ENCODE data around the gene SLC1A5. TPM values are rescaled to one million over a fixed set of nuclear protein-coding genes. Genes with fewer than 3 reads are reported as not detected.

Gene SLC1A5
- total RNA-seq, 1 experiment from 2014 or later, result 284 TPM

- H3K9me3 ChIP-seq (ENCODE audit: control insufficient read depth in 1 of 2, insufficient read depth in 1 of 2, low read depth in 1 of 2, low read length in 2 of 2), result no peaks in the 10 kb centered on the region
- H2AFZ ChIP-seq (ENCODE audit: low read depth, low read length, poor library complexity, severe bottlenecking), result no peak overlapping the region
- H3K4me2 ChIP-seq (ENCODE audit: low read length), result no peak overlapping the region
- no TSS peak for BruUV-seq (replicated peaks)
- intact Hi-C loops (cut with micrococcal nuclease), result no loop called here
- H3K27me3 ChIP-seq (ENCODE audit: insufficient read depth, low read length), result no peaks in the 10 kb centered on the region
- no peaks in the 10 kb centered on the region for H3K9me2 ChIP-seq (ENCODE audit: insufficient read depth)
- no peak overlapping the region for H3K9ac ChIP-seq (ENCODE audit: low read length)
- CTCF ChIA-PET, result no interaction called here
- no peak for DNase-seq (ENCODE audit: low read depth, low spot score)
- no peaks in the 10 kb centered on the region for H3K36me3 ChIP-seq (ENCODE audit: control insufficient read depth in 1 of 2, insufficient read depth in 2 of 2, low read length in 2 of 2)
- H3K79me2 ChIP-seq (ENCODE audit: insufficient read depth, low read length), result no peaks in the 10 kb centered on the region
- ATAC-seq, result no peak
- H3K4me3 ChIP-seq (replicated peaks in 1 of 2; ENCODE audit: low read depth in 1 of 2, low read length in 2 of 2), result no peak overlapping the region
- no peak overlapping the region for H3K27ac ChIP-seq (ENCODE audit: low read depth, low read length)
- POLR2A ChIA-PET, result interaction anchor here (1.5 kb wide), 1 partner anchor 15 kb away, joined by 5 read pairs; the partner anchor contains the start of gene SLC1A5
- RAD21 ChIA-PET (ENCODE audit: low non-redundant PET in 1 of 2, low total read pairs in 2 of 2, uncharacterized antibody in 2 of 2, unreplicated experiment in 2 of 2), result no interaction called here
- no peaks in the 10 kb centered on the region; a peak in 1 of 4 replicates for H3K4me1 ChIP-seq (ENCODE audit: control insufficient read depth in 1 of 2, insufficient read depth in 2 of 2, low read length in 2 of 2)
- no peaks in the 10 kb centered on the region for H4K20me1 ChIP-seq (ENCODE audit: insufficient read depth)
- no peak for TF ChIP-seq ZBTB33 (IDR thresholded peaks at IDR 0.05; ENCODE audit: extremely low read depth, insufficient replicate concordance, low read length)
- TF ChIP-seq SRF (IDR thresholded peaks at IDR 0.05; ENCODE audit: low read depth), result no peak
- no peak for TF ChIP-seq SIN3A (IDR thresholded peaks at IDR 0.05; ENCODE audit: low read depth)
- no peak for TF ChIP-seq ATF3 (IDR thresholded peaks at IDR 0.05)
- TF ChIP-seq POLR2AphosphoS5 (IDR thresholded peaks at IDR 0.05; ENCODE audit: low read depth, low read length), result no peak
- TF ChIP-seq POLR2A (IDR thresholded peaks at IDR 0.05; ENCODE audit: borderline replicate concordance, extremely low read depth, insufficient read depth, insufficient read length), result no peak
These were observed 15.2 kb upstream of the SLC1A5 start for GRCh38 chr19:46803555-46803954.

- H3K9me2 ChIP-seq (ENCODE audit: insufficient read depth), result no peaks in the 10 kb centered on the region
- no peaks in the 10 kb centered on the region; a peak in 1 of 4 replicates for H3K4me1 ChIP-seq (ENCODE audit: control insufficient read depth in 1 of 2, insufficient read depth in 2 of 2, low read length in 2 of 2)
- no peak overlapping the region for H2AFZ ChIP-seq (ENCODE audit: low read depth, low read length, poor library complexity, severe bottlenecking)
- H3K4me2 ChIP-seq (ENCODE audit: low read length), result no peak overlapping the region
- H3K27me3 ChIP-seq (ENCODE audit: insufficient read depth, low read length), result no peaks in the 10 kb centered on the region
- no peaks in the 10 kb centered on the region for H3K36me3 ChIP-seq (ENCODE audit: control insufficient read depth in 1 of 2, insufficient read depth in 2 of 2, low read length in 2 of 2)
- intact Hi-C loops (cut with micrococcal nuclease), result no loop called here
- no peak overlapping the region for H3K27ac ChIP-seq (ENCODE audit: low read depth, low read length)
- POLR2A ChIA-PET, result no interaction called here
- no peak for TF ChIP-seq SP1 (IDR thresholded peaks at IDR 0.05; ENCODE audit: low read depth)
- BruUV-seq (replicated peaks), result no TSS peak
- DNase-seq (ENCODE audit: low read depth, low spot score) (no peak), ATAC-seq (no peak)
- no peaks in the 10 kb centered on the region for H3K9me3 ChIP-seq (ENCODE audit: control insufficient read depth in 1 of 2, insufficient read depth in 1 of 2, low read depth in 1 of 2, low read length in 2 of 2)
- CTCF ChIA-PET, result no interaction called here
- no peaks in the 10 kb centered on the region for H3K79me2 ChIP-seq (ENCODE audit: insufficient read depth, low read length)
- H3K4me3 ChIP-seq (replicated peaks in 1 of 2; ENCODE audit: low read depth in 1 of 2, low read length in 2 of 2), result no peak overlapping the region
- no peaks in the 10 kb centered on the region for H4K20me1 ChIP-seq (ENCODE audit: insufficient read depth)
- H3K9ac ChIP-seq (ENCODE audit: low read length), result no peak overlapping the region
- RAD21 ChIA-PET (ENCODE audit: low non-redundant PET in 1 of 2, low total read pairs in 2 of 2, uncharacterized antibody in 2 of 2, unreplicated experiment in 2 of 2), result no interaction called here
These were observed 13.8 kb upstream of the SLC1A5 start for GRCh38 chr19:46802152-46802551.

Data from HCT116 (cell line).